ENCODE data around the gene PARP12.

Gene PARP12

GRCh38 chr7:140008755-140009610 lies 53.8 kb downstream of the PARP12 start:
- no peak for DNase-seq

- no peak for DNase-seq
These were observed 55.6 kb downstream of the PARP12 start for GRCh38 chr7:140007051-140007690.

GRCh38 chr7:140006600-140006999 lies 56.2 kb downstream of the PARP12 start:
- no peak for DNase-seq

- no peak for DNase-seq
These were observed 56.8 kb downstream of the PARP12 start for GRCh38 chr7:140005754-140006503.

- DNase-seq: no peak
These were observed 57.4 kb downstream of the PARP12 start for GRCh38 chr7:140005341-140005740.

- DNase-seq: no peak
These were observed 58.1 kb downstream of the PARP12 start for GRCh38 chr7:140004672-140005071.

- DNase-seq: peak; percentile 18 to 50
These were observed 58.8 kb downstream of the PARP12 start for GRCh38 chr7:140003913-140004382.

- no peak for DNase-seq
These were observed 62.0 kb downstream of the PARP12 start for GRCh38 chr7:140000666-140001268.

- DNase-seq: no peak
These were observed 63.2 kb downstream of the PARP12 start for GRCh38 chr7:139999516-139999915.

GRCh38 chr7:139998572-139998971 lies 64.2 kb downstream of the PARP12 start:
- DNase-seq: no peak

GRCh38 chr7:139995017-139995915 lies 67.5 kb downstream of the PARP12 start:
- DNase-seq: no peak

GRCh38 chr7:139994356-139994755 lies 68.4 kb downstream of the PARP12 start:
- no peak for DNase-seq

GRCh38 chr7:139993592-139993991 lies 69.2 kb downstream of the PARP12 start:
- no peak for DNase-seq

GRCh38 chr7:139993169-139993568 lies 69.6 kb downstream of the PARP12 start:
- no peak for DNase-seq

GRCh38 chr7:139992353-139993044 lies 70.3 kb downstream of the PARP12 start:
- DNase-seq: no peak

GRCh38 chr7:139991911-139992310 lies 70.8 kb downstream of the PARP12 start:
- DNase-seq: no peak

- DNase-seq: no peak
These were observed 71.5 kb downstream of the PARP12 start for GRCh38 chr7:139991269-139991666.

- no peak for DNase-seq
These were observed 72.0 kb downstream of the PARP12 start for GRCh38 chr7:139990571-139991268.

GRCh38 chr7:139990142-139990535 lies 72.6 kb downstream of the PARP12 start:
- DNase-seq: no peak

GRCh38 chr7:139989366-139990141 lies 73.2 kb downstream of the PARP12 start:
- DNase-seq: no peak

Measured in NCI-H2081 (cell line).